ENCODE measurements around the gene PALD1. TPM values are rescaled to one million over a fixed set of nuclear protein-coding genes. Genes with fewer than 3 reads are reported as not detected.
A peak's percentile ranks its signal among the peaks of the same experiment; 100 is the strongest.

Gene PALD1
- total RNA-seq, 3 donors from 2014 or later (not counting 1 experiment from before 2014, with no cell fraction given) = 0.21 TPM; not detected in 2

DNA sequence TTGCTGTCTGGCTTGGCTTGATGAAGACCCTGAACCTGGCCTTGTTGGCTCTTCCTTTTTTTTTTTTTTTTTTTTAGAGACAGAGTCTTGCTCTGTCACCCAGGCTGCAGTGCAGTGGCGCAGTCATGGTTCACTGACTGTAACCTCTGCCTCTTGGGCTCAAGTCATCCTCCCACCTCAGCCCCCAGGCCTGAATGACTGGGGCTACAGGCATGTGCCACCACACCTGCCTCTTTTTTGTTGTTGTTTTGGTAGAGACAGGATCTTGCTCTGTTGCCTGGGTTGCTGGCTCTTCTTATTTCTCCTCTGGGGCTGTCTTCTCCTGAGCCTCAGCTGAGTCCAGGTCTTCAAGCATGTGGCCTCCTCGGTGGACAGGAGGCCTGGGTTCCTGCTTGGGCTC, 79.3 kb downstream of the PALD1 start:
- Mint-ChIP-seq H3K4me3 (no peak overlapping the region), H3K4me1 (peaks cover 30 to 47% of the 10 kb centered on the region in 2 donors), H3K36me3 (no peaks in the 10 kb centered on the region), H3K9me3 (no peaks in the 10 kb centered on the region), H3K27ac (no peak overlapping the region), H3K27me3 (ENCODE audit: low read depth in 2 of 2) (no peaks in the 10 kb centered on the region)
- Histone ChIP-seq H3K4me1 (ENCODE audit: control insufficient read depth, insufficient read depth, low read length) (peaks cover 43% of the 10 kb centered on the region), H3K9me3 (ENCODE audit: control insufficient read depth, insufficient read depth, low read length) (no peaks in the 10 kb centered on the region), H3K4me3 (ENCODE audit: low read length) (no peak overlapping the region), H3K36me3 (ENCODE audit: control insufficient read depth, insufficient read depth, low read length) (no peaks in the 10 kb centered on the region), H3K27ac (ENCODE audit: low read length) (no peak overlapping the region), H3K27me3 (ENCODE audit: control insufficient read depth, insufficient read depth, low read length) (no peaks in the 10 kb centered on the region)
- no peak for DNase-seq
- WGBS (ENCODE audit: insufficient coverage) = 85% methylated on average over 2 of the region's 2 CpGs
- intact Hi-C loops (cut with micrococcal nuclease) = loop anchor here (5.0 kb wide), 2 partner anchors 44 to 114 kb away; partner anchors contain the start of genes ADAMTS14 and PRF1
- ATAC-seq = no peak
- TF ChIP-seq, protein P1, sequence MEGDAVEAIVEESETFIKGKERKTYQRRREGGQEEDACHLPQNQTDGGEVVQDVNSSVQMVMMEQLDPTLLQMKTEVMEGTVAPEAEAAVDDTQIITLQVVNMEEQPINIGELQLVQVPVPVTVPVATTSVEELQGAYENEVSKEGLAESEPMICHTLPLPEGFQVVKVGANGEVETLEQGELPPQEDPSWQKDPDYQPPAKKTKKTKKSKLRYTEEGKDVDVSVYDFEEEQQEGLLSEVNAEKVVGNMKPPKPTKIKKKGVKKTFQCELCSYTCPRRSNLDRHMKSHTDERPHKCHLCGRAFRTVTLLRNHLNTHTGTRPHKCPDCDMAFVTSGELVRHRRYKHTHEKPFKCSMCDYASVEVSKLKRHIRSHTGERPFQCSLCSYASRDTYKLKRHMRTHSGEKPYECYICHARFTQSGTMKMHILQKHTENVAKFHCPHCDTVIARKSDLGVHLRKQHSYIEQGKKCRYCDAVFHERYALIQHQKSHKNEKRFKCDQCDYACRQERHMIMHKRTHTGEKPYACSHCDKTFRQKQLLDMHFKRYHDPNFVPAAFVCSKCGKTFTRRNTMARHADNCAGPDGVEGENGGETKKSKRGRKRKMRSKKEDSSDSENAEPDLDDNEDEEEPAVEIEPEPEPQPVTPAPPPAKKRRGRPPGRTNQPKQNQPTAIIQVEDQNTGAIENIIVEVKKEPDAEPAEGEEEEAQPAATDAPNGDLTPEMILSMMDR (IDR thresholded peaks at IDR 0.05) = no peak

DNA sequence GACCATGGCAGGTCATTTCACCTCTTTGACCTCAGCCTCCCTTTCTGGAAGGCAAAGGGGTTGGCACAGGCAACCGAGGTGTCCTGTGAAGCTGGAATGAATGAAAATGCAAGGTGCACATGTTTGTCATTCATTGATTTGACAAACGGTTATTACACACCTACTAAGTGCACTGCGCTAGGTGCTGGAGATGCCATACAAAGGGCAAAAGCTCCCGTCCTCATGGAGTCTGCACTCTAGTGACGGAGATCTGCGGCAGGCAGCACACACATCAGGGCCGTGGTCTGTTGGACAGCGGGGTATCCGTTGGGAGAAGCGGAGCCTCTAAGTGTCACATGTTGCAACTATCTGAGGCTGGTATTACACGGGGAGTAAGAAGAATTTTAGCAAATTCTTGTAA, 79.7 kb downstream of the PALD1 start:
- ATAC-seq (no peak), DNase-seq (no peak)
- no peaks in the 10 kb centered on the region for H3K27me3 ChIP-seq (ENCODE audit: control insufficient read depth, insufficient read depth, low read length)
- WGBS (ENCODE audit: insufficient coverage) = 96% methylated on average over 11 of the region's 11 CpGs
- no peaks in the 10 kb centered on the region for H3K36me3 ChIP-seq (ENCODE audit: control insufficient read depth, insufficient read depth, low read length)
- H3K9me3 ChIP-seq (ENCODE audit: control insufficient read depth, insufficient read depth, low read length) = no peaks in the 10 kb centered on the region
- Mint-ChIP-seq H3K27ac (peak overlapping the region in 1 of 2 donors; percentile 87), H3K4me1 (peaks cover 34 to 51% of the 10 kb centered on the region in 2 donors), H3K4me3 (peak overlapping the region; percentile 85), H3K9me3 (no peaks in the 10 kb centered on the region), H3K36me3 (no peaks in the 10 kb centered on the region), H3K27me3 (ENCODE audit: low read depth in 2 of 2) (no peaks in the 10 kb centered on the region)
- H3K4me1 ChIP-seq (ENCODE audit: control insufficient read depth, insufficient read depth, low read length) = peaks cover 46% of the 10 kb centered on the region
- intact Hi-C loops (cut with micrococcal nuclease) = loop anchor here (5.0 kb wide), 2 partner anchors 44 to 114 kb away; partner anchors contain the start of genes ADAMTS14 and PRF1
- TF ChIP-seq, protein P1 (IDR thresholded peaks at IDR 0.05) = no peak
- H3K4me3 ChIP-seq (ENCODE audit: low read length) = no peak overlapping the region
- H3K27ac ChIP-seq (ENCODE audit: low read length) = no peak overlapping the region

DNA sequence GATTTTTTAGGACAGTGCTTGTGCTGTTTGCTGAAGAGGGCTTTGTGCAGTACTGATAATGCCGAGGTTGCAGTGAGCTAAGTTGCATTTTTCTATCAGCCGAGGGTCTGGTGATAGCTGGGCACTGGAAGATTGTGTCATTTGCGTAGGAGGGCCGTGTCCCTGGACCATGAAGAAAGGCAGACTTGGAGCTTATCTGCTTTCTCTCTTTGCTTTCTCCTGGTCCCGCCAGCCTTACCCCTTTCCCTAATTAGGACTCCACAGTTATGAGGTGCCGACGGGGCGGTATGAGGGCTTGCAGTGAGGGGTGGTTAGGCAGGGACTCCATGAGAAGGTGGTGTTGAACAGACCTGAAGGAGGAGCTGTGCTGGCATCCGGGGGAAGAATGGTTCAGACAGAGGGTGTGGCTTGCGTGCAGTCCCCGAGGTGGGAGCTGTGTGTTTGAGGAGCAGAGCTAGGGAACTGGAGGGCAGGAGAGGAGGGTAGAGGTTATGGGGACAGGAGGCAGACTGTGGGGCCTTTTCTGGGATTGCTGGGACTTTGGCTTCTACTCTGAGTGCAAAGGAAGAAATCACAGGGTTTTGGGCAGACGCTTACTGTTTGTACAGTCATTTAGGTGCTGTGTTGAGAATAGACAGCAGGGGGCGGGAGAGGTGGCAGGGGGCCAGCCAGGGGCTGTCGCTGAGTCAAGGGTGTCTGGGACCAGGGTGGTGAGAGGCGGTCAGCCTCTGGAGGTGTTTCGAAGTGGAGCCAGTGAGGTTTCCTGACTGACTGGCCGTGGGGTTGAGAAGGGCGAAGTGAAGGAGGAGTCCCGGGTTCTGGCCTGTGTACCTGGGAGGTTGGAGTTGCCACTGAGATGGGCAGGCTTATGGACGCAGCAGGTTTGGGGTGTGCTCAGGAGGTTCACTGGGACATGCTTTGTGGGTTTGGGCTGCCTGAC, 80.6 kb downstream of the PALD1 start:
- Histone ChIP-seq H3K36me3 (ENCODE audit: control insufficient read depth, insufficient read depth, low read length) (no peaks in the 10 kb centered on the region), H3K27me3 (ENCODE audit: control insufficient read depth, insufficient read depth, low read length) (no peaks in the 10 kb centered on the region), H3K4me1 (ENCODE audit: control insufficient read depth, insufficient read depth, low read length) (peaks cover 51% of the 10 kb centered on the region), H3K27ac (ENCODE audit: low read length) (peak overlapping the region; percentile 43), H3K4me3 (ENCODE audit: low read length) (peak overlapping the region; percentile 35), H3K9me3 (ENCODE audit: control insufficient read depth, insufficient read depth, low read length) (no peaks in the 10 kb centered on the region)
- Mint-ChIP-seq H3K27ac (peak overlapping the region; percentile 76 to 87), H3K4me1 (peaks cover 38 to 56% of the 10 kb centered on the region in 2 donors), H3K9me3 (no peaks in the 10 kb centered on the region), H3K27me3 (ENCODE audit: low read depth in 2 of 2) (no peaks in the 10 kb centered on the region), H3K36me3 (no peaks in the 10 kb centered on the region), H3K4me3 (peak overlapping the region; percentile 85)
- TF ChIP-seq, protein P1 (IDR thresholded peaks at IDR 0.05) = peak; percentile 84
- intact Hi-C loops (cut with micrococcal nuclease) = loop anchor here (1.0 to 5.0 kb wide), 5 partner anchors 17 to 200 kb away; partner anchors contain the start of genes ADAMTS14 and PRF1
- peak; percentile 71 to 82 for DNase-seq
- 21% methylated on average over 19 of the region's 20 CpGs for WGBS (ENCODE audit: insufficient coverage)
- ATAC-seq = peak; percentile 90 to 94 (median 93)

All from natural killer cell (primary cell).